GM06990 (cell line): ENCODE measurements around the gene SPDYE5.
"Not testable (repeated sequence)": the region's sequence is repeated elsewhere in the genome, so short reads cannot be mapped to it uniquely, and the experiment has no call there.

Experiments used
- DNase-seq: peaks from one replicate; pipeline ENCODE4 v3.0.0-alpha.2; 2011; ENCODE audit not compliant: insufficient read length; ENCODE audit errors: extremely low read depth
- H3K27me3 ChIP-seq: replicated peaks from 2 replicates; pipeline ENCODE4 v1.6.0; 2011; ENCODE audit warnings: low read length; ENCODE audit not compliant: control insufficient read depth, insufficient read depth
- H3K36me3 ChIP-seq: 2 replicates; pipeline ENCODE4 v1.5.1; 2011; ENCODE audit warnings: low read length; ENCODE audit not compliant: control insufficient read depth, insufficient read depth
- H3K4me3 ChIP-seq: replicated peaks from 2 replicates; pipeline ENCODE4 v1.5.1; 2011; ENCODE audit warnings: low read depth, mild to moderate bottlenecking, control low read depth, low read length
- CTCF ChIP-seq: IDR thresholded peaks from 2 replicates; pipeline ENCODE4 v1.5.1; 2011; ENCODE audit warnings: low read length, control low read depth, mild to moderate bottlenecking, inconsistent platforms; ENCODE audit not compliant: insufficient read depth, poor library complexity, severe bottlenecking

Gene SPDYE5

GRCh38 chr7:75492020-75492419, at the start of gene SPDYE5:
Gene SPDYE5, plus strand, starts transcription at chr7:75492320. Its CDS starts 1,728 bp downstream, at chr7:75494048.
- not testable (repeated sequence) for DNase-seq, H3K4me3 ChIP-seq, H3K27me3 ChIP-seq, H3K36me3 ChIP-seq

DNA sequence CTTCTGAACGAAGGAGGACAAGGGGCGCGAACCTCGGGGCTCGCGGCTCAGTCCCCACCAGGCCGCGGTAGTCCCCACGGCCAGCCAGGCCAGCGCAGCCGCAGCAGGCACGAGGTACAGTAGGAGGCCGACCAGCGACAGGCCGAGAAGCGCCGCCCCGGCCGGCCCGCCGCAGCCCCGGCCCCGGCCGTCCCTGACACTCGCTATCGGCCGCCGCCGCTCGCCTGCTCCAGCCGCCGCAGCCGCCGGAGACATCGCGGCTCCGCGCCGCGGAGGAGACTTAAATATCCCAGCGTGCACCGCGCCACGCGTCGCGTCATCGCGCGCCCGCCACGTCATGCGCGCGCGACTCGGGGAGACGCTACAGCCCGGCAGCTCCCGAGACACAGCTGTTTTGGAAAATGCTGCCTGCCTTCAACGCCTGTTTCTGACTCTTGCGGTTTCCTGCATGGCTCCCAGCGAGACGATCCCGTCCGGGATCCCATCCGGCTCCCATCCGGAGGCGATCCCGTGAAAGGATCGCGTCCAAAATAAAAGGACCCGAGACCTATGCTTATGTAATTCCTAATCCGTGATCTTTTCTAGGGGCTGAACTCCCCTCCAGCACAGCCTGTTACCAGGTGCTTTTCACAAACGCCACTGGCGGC, 49.5 kb upstream of the SPDYE5 start:
- not testable (repeated sequence) for H3K27me3 ChIP-seq, H3K36me3 ChIP-seq
- peak overlapping the region; percentile 63 for H3K4me3 ChIP-seq
- peak; percentile 54 for DNase-seq

DNA sequence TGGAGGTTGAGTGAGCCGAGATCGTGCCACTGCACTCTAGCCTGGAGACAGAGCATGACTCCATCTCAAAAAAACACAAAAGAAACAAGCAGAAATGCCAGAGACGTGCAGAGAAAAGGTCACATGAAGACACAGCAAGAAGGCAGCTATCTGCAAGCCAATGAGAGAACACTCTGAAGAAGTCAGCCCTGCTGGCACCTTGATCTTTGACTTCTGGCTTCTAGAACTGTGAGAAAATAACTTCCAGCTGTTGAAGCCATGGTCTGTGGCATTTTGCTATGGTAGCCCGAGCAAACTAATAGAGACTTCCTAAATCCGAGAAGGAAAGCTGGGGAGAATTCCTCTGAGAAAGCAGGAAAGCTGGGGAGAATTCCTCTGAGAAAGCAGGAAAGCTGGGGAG, 42.2 kb upstream of the SPDYE5 start:
- not testable (repeated sequence) for DNase-seq, H3K27me3 ChIP-seq

GRCh38 chr7:75452494-75452955, 39.6 kb upstream of the SPDYE5 start:
- peak; percentile 22 for TF ChIP-seq CTCF
- H3K4me3 ChIP-seq = not testable (repeated sequence)

More for the DNA sequence above, 42.2 kb upstream of the SPDYE5 start:
- not testable (repeated sequence) for H3K4me3 ChIP-seq, H3K36me3 ChIP-seq

GRCh38 chr7:75456403-75456802, 35.7 kb upstream of the SPDYE5 start:
- H3K36me3 ChIP-seq, H3K4me3 ChIP-seq, H3K27me3 ChIP-seq, DNase-seq: not testable (repeated sequence)

More at GRCh38 chr7:75452494-75452955, 39.6 kb upstream of the SPDYE5 start:
- H3K36me3 ChIP-seq, DNase-seq, H3K27me3 ChIP-seq: not testable (repeated sequence)

DNA sequence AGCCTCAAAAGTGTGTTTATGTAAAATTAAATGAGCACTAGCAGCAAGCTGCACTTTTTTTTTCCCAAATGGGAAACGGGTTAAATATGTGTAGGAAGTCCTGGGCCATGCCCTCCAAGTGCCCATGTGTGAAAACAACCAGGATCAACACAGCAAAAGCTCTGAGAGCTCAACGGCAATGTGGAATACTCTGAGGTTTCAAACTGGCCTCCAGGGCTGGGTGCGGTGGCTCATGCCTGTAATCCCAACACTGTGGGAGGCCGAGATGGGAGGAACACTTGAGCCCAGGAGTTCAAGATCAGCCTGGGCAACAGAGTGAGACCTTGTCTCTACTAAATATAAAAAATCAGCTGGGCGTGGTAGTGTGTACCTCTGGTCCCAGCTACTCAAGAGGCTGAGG, 34.1 kb upstream of the SPDYE5 start:
- H3K27me3 ChIP-seq, H3K4me3 ChIP-seq, H3K36me3 ChIP-seq, DNase-seq: not testable (repeated sequence)

DNA sequence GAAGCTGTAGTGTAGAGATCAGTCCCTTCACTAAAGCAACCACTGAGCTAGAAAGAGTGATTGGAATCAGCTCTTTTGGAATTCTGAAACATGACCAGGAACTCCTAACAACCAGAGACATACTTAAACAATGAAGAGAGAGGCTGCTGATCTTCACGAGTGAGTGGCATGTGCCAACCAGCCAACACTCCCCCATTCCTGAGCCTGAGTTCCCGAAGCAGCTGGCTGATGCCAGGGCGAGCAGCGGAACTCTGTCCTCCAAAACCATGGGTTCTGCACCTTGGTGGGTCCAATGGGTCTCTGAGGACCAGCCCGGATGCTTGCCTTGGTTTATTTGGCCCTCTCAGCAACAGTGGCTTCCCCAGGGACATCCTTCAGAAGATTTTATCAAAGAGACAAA, 31.6 kb upstream of the SPDYE5 start:
- H3K36me3 ChIP-seq, H3K4me3 ChIP-seq: not testable (repeated sequence)

DNA sequence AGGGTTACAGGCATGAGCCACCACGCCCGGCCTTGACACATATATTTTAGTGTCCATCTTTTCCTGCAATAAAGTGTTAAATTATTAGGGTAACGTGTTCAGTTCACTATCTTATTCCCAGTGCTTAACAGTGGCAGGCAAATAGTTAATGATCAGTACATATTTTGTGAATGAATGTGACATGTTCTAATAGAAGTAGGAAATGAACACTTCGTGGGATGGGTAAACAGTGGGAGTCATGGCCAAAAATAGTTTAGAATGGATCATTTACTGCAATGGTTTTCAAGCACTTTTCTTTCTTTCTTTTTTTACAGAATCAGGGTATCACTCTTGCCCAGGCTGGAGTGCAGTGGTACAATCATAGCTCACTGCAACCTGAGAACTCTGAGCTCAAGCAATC, 22.0 kb upstream of the SPDYE5 start:
- H3K4me3 ChIP-seq = not testable (repeated sequence)

More for the DNA sequence above, 31.6 kb upstream of the SPDYE5 start:
- not testable (repeated sequence) for DNase-seq, H3K27me3 ChIP-seq

DNA sequence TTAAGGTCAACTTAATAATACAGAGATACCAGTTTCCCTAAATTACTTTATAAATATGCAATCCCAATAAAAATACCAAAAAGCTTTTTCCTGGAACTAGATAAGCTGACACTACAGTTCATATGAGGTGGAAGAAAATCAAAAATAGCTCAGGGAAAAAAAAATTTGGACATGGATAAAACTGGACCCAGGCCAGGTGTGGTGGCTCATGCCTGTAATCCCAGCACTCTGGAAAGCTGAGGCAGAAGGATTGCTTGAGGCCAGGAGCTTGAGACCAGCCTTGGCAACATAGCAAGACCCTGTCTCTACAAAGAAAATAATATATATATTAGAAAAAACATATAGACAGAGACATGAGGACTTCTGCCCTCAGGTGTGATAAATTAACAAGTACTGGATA, 14.7 kb upstream of the SPDYE5 start:
- not testable (repeated sequence) for H3K36me3 ChIP-seq

More for the DNA sequence above, 22.0 kb upstream of the SPDYE5 start:
- H3K27me3 ChIP-seq, DNase-seq, H3K36me3 ChIP-seq: not testable (repeated sequence)

DNA sequence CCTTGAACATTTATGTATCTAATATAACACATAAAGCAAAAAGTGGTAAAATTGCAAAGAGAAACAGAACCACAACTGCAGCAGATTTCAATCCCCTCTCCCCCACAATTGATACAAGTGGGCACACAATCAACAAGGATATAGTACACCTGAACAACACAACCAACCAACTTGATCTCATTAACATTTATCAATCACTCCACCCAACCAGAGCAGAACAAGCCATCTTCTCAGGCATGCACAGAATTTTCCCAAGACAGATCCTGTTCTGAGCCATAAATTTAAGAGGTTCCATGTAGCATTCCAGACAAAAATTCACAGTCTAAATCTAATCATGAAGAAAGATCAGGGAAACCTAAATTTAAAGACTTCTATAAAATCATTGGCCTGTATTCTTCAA, 11.8 kb upstream of the SPDYE5 start:
- not testable (repeated sequence) for DNase-seq, H3K4me3 ChIP-seq, H3K36me3 ChIP-seq, H3K27me3 ChIP-seq

More for the DNA sequence above, 14.7 kb upstream of the SPDYE5 start:
- H3K4me3 ChIP-seq, H3K27me3 ChIP-seq, DNase-seq: not testable (repeated sequence)

GRCh38 chr7:75485355-75485978, 6.7 kb upstream of the SPDYE5 start:
- H3K4me3 ChIP-seq = peak overlapping the region; percentile 79
- peak; percentile 25 for DNase-seq
- H3K36me3 ChIP-seq, H3K27me3 ChIP-seq: not testable (repeated sequence)

DNA sequence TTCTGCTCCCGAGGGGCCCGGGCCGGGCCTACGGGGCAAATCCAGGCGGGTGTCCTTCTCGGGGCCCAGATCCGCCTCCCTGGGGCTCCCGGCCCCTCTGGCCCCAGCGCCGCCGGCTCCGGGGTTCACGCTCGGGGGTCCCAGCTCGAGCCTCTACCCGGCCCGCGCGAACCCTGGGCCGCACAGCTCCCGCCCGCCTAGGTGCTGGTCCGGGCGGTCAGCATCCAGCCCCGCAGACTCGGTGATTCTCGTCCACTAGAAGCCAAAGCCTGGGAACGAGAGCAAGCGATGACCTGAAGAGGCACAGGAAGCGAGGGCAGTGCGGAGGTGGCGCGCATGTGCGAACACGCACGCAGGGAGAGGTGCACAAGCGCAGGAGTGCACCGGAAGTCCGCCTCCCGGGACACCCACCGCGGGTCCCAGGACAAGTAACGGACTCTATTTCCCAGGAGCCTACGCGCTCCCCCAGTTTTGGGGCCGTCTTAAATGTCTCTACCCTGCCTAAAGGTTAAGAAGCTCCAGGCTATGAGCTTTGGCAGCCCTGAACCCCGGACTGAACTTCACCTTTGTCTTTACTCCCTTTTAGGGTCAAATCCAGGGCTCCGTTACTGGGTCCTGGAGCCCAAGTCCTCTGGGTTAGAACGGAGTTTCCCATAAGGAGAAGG, 6.0 kb upstream of the SPDYE5 start, which contains the start of gene POM121C:
Gene POM121C, minus strand, starts transcription at position 321 of the 665 bp plus-strand sequence. CDS start 44,803 bp downstream, outside the sequence.
- H3K27me3 ChIP-seq, H3K36me3 ChIP-seq: not testable (repeated sequence)
- H3K4me3 ChIP-seq = peak within 1 kb of the TSS; percentile 79
- peak; percentile 88 for DNase-seq

GRCh38 chr7:75509033-75509432, 16.9 kb downstream of the SPDYE5 start:
- H3K4me3 ChIP-seq, H3K27me3 ChIP-seq, H3K36me3 ChIP-seq, DNase-seq: not testable (repeated sequence)
